ENCODE measurements around the gene TTLL8. TPM values are rescaled to one million over a fixed set of nuclear protein-coding genes. Genes with fewer than 3 reads are reported as not detected.

Gene TTLL8
- total and polyA plus RNA-seq, 4 donors = not detected

DNA sequence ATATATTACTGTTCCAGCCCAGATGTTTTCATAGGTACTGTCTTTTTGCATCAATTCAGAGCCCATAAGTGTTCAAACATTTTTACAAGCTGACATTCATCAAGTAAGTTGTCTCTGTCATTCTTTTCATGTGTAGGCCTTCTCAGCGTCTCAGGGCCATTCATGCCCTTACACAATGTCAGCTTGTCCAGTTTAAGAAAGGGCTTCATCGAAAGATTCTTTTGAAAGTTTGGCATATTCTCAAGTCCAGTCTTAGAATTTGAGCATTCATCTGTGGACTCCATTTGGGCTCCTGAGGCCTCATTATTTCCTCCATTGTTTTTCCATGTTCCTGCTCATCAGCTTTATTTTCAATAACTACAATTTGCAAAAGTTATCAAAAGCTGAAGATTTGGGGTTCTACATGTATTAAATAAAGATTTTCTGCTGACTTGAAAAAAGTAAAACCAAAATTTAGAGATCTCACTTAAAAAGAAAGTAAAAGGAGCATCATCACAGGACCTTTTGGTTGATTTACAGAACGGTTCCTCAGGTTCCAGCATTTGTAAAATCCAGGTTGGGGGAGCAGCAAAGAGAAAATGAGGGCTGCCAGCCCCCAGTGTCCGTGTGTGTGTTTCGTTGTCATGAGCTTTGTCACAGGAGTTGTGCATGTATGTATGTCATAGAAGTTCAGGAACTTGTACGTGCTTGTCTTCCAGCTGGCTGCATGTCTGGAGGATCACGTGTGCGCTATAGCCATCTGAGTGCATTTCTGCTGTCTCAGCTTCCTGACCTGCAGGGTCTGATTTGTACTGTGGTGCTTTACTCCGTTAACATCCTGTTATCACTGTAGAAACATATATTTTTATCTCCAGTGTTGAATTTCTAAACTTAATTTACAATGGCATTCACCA is 47.4 kb upstream of the TTLL8 start:
- no peaks in the 10 kb centered on the region for H3K9me3 ChIP-seq (ENCODE audit: control insufficient read depth in 4 of 4, low read length in 3 of 4)
- no peaks in the 10 kb centered on the region for H3K4me1 ChIP-seq (ENCODE audit: control insufficient read depth in 4 of 4, insufficient read depth in 4 of 4, low read length in 3 of 4)
- H3K36me3 ChIP-seq (ENCODE audit: control insufficient read depth in 4 of 4, insufficient read depth in 3 of 4, low read depth in 1 of 4, low read length in 3 of 4) = no peaks in the 10 kb centered on the region
- H3K4me3 ChIP-seq (ENCODE audit: low read depth in 1 of 3, low read length in 3 of 3) = no peak overlapping the region
- WGBS = 61% methylated on average over 9 of the region's 9 CpGs
- TF ChIP-seq JUND (IDR thresholded peaks at IDR 0.05) (no peak), FOXA2 (IDR thresholded peaks at IDR 0.05) (no peak), RXRA (IDR thresholded peaks at IDR 0.05) (no peak), SP1 (IDR thresholded peaks at IDR 0.05) (no peak), EGR1 (IDR thresholded peaks at IDR 0.05; ENCODE audit: low read depth in 2 of 2) (no peak), YY1 (IDR thresholded peaks at IDR 0.05) (no peak), NR2F2 (IDR thresholded peaks at IDR 0.05) (no peak)
- TF ChIP-seq, protein P1, sequence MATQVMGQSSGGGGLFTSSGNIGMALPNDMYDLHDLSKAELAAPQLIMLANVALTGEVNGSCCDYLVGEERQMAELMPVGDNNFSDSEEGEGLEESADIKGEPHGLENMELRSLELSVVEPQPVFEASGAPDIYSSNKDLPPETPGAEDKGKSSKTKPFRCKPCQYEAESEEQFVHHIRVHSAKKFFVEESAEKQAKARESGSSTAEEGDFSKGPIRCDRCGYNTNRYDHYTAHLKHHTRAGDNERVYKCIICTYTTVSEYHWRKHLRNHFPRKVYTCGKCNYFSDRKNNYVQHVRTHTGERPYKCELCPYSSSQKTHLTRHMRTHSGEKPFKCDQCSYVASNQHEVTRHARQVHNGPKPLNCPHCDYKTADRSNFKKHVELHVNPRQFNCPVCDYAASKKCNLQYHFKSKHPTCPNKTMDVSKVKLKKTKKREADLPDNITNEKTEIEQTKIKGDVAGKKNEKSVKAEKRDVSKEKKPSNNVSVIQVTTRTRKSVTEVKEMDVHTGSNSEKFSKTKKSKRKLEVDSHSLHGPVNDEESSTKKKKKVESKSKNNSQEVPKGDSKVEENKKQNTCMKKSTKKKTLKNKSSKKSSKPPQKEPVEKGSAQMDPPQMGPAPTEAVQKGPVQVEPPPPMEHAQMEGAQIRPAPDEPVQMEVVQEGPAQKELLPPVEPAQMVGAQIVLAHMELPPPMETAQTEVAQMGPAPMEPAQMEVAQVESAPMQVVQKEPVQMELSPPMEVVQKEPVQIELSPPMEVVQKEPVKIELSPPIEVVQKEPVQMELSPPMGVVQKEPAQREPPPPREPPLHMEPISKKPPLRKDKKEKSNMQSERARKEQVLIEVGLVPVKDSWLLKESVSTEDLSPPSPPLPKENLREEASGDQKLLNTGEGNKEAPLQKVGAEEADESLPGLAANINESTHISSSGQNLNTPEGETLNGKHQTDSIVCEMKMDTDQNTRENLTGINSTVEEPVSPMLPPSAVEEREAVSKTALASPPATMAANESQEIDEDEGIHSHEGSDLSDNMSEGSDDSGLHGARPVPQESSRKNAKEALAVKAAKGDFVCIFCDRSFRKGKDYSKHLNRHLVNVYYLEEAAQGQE (IDR thresholded peaks at IDR 0.05) = no peak
- H3K27me3 ChIP-seq (ENCODE audit: control insufficient read depth in 4 of 4, insufficient read depth in 4 of 4, low read length in 3 of 4) = no peaks in the 10 kb centered on the region
- no peak overlapping the region for H3K9ac ChIP-seq (ENCODE audit: low read depth in 1 of 2, low read length in 2 of 2)
- DNase-seq (ENCODE audit: low spot score) = no peak
- no peak overlapping the region for H3K27ac ChIP-seq (ENCODE audit: low read depth in 1 of 2, low read length in 2 of 2)

DNA sequence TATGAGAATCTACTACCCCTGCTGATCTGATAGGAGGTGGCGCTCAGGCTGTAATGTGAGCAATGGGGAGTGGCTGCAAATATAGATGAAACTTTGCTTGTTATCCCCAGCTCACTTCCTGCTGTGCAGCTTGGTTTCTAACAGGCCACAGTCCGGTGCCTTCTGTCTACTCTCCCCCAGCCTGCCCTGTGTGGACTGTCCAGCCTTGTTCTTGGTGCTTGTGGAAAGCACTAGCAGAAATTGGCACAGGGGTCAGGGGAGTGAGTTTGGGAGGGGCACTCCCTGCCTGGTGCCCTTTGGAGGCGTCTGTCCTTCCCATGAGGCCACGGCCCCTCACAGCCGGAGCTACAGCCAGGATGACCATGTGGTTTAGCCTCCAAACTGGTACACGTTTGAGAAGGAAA is 46.0 kb upstream of the TTLL8 start:
- H3K27me3 ChIP-seq (ENCODE audit: control insufficient read depth in 4 of 4, insufficient read depth in 4 of 4, low read length in 3 of 4) = no peaks in the 10 kb centered on the region

DNA sequence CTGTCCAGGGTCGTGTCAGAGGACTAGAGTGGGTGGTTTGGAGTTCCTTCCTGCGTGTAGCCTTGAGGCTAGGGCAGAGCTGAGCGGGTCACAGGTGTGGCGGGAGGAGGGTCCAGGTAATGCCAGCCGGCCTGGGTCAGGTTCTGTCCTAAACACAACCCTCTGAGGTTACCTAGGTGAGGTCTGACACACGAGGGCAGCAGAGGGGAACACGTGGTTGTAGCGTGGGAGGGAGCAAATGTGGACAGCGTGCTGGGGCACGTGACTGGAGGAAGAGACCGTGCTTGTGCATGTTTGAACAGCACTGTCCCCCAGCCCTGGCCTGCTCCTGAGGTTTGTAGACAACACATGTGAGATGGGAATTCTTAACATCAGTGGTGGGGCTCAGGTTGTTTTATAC is 44.8 kb upstream of the TTLL8 start:
- no peak for DNase-seq (ENCODE audit: low spot score)
- Histone ChIP-seq H3K4me1 (ENCODE audit: control insufficient read depth in 4 of 4, insufficient read depth in 4 of 4, low read length in 3 of 4) (no peaks in the 10 kb centered on the region), H3K9me3 (ENCODE audit: control insufficient read depth in 4 of 4, low read length in 3 of 4) (no peaks in the 10 kb centered on the region), H3K4me3 (ENCODE audit: low read depth in 1 of 3, low read length in 3 of 3) (no peak overlapping the region), H3K27ac (ENCODE audit: low read depth in 1 of 2, low read length in 2 of 2) (no peak overlapping the region), H3K9ac (ENCODE audit: low read depth in 1 of 2, low read length in 2 of 2) (no peak overlapping the region), H3K36me3 (ENCODE audit: control insufficient read depth in 4 of 4, insufficient read depth in 3 of 4, low read depth in 1 of 4, low read length in 3 of 4) (no peaks in the 10 kb centered on the region), H3K27me3 (ENCODE audit: control insufficient read depth in 4 of 4, insufficient read depth in 4 of 4, low read length in 3 of 4) (no peaks in the 10 kb centered on the region)
- 43% methylated on average over 11 of the region's 11 CpGs for WGBS
- TF ChIP-seq TAF1 (conservative IDR thresholded peaks at IDR 0.05) (no peak), EGR1 (IDR thresholded peaks at IDR 0.05; ENCODE audit: low read depth in 2 of 2) (no peak), FOXA2 (IDR thresholded peaks at IDR 0.05) (no peak), GABPA (IDR thresholded peaks at IDR 0.05 in 1 of 2, conservative IDR thresholded peaks at IDR 0.05 in 1 of 2) (no peak), RXRA (IDR thresholded peaks at IDR 0.05) (no peak), RAD21 (IDR thresholded peaks at IDR 0.05) (no peak), YY1 (IDR thresholded peaks at IDR 0.05) (no peak), HNF4G (IDR thresholded peaks at IDR 0.05) (no peak), JUND (IDR thresholded peaks at IDR 0.05) (no peak), HNF4A (conservative IDR thresholded peaks at IDR 0.05) (no peak), SP1 (IDR thresholded peaks at IDR 0.05) (no peak), NR2F2 (IDR thresholded peaks at IDR 0.05) (no peak), FOXA1 (IDR thresholded peaks at IDR 0.05) (no peak)
- TF ChIP-seq, protein P2, sequence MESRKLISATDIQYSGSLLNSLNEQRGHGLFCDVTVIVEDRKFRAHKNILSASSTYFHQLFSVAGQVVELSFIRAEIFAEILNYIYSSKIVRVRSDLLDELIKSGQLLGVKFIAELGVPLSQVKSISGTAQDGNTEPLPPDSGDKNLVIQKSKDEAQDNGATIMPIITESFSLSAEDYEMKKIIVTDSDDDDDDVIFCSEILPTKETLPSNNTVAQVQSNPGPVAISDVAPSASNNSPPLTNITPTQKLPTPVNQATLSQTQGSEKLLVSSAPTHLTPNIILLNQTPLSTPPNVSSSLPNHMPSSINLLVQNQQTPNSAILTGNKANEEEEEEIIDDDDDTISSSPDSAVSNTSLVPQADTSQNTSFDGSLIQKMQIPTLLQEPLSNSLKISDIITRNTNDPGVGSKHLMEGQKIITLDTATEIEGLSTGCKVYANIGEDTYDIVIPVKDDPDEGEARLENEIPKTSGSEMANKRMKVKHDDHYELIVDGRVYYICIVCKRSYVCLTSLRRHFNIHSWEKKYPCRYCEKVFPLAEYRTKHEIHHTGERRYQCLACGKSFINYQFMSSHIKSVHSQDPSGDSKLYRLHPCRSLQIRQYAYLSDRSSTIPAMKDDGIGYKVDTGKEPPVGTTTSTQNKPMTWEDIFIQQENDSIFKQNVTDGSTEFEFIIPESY (IDR thresholded peaks at IDR 0.05) = no peak
- TF ChIP-seq, protein P3, sequence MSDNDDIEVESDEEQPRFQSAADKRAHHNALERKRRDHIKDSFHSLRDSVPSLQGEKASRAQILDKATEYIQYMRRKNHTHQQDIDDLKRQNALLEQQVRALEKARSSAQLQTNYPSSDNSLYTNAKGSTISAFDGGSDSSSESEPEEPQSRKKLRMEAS (IDR thresholded peaks at IDR 0.05) = no peak
- TF ChIP-seq, protein P4, sequence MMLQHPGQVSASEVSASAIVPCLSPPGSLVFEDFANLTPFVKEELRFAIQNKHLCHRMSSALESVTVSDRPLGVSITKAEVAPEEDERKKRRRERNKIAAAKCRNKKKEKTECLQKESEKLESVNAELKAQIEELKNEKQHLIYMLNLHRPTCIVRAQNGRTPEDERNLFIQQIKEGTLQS (IDR thresholded peaks at IDR 0.05) = no peak
- TF ChIP-seq, protein P5, sequence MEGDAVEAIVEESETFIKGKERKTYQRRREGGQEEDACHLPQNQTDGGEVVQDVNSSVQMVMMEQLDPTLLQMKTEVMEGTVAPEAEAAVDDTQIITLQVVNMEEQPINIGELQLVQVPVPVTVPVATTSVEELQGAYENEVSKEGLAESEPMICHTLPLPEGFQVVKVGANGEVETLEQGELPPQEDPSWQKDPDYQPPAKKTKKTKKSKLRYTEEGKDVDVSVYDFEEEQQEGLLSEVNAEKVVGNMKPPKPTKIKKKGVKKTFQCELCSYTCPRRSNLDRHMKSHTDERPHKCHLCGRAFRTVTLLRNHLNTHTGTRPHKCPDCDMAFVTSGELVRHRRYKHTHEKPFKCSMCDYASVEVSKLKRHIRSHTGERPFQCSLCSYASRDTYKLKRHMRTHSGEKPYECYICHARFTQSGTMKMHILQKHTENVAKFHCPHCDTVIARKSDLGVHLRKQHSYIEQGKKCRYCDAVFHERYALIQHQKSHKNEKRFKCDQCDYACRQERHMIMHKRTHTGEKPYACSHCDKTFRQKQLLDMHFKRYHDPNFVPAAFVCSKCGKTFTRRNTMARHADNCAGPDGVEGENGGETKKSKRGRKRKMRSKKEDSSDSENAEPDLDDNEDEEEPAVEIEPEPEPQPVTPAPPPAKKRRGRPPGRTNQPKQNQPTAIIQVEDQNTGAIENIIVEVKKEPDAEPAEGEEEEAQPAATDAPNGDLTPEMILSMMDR (IDR thresholded peaks at IDR 0.05; ENCODE audit: low read depth, low read length, missing input control) = no peak

More for the DNA sequence above, 46.0 kb upstream of the TTLL8 start:
- H3K4me3 ChIP-seq (ENCODE audit: low read depth in 1 of 3, low read length in 3 of 3) = no peak overlapping the region
- no peaks in the 10 kb centered on the region for H3K4me1 ChIP-seq (ENCODE audit: control insufficient read depth in 4 of 4, insufficient read depth in 4 of 4, low read length in 3 of 4)
- no peak for TF ChIP-seq SP1 (IDR thresholded peaks at IDR 0.05)
- TF ChIP-seq HNF4A (conservative IDR thresholded peaks at IDR 0.05) = no peak
- TF ChIP-seq, protein P4 (IDR thresholded peaks at IDR 0.05) = no peak
- DNase-seq (ENCODE audit: low spot score) = no peak
- no peak overlapping the region for H3K27ac ChIP-seq (ENCODE audit: low read depth in 1 of 2, low read length in 2 of 2)
- 87% methylated on average over 6 of the region's 6 CpGs for WGBS
- H3K9me3 ChIP-seq (ENCODE audit: control insufficient read depth in 4 of 4, low read length in 3 of 4) = no peaks in the 10 kb centered on the region
- no peaks in the 10 kb centered on the region for H3K36me3 ChIP-seq (ENCODE audit: control insufficient read depth in 4 of 4, insufficient read depth in 3 of 4, low read depth in 1 of 4, low read length in 3 of 4)
- H3K9ac ChIP-seq (ENCODE audit: low read depth in 1 of 2, low read length in 2 of 2) = no peak overlapping the region
